H1 (cell line): ENCODE data around the gene ANO6. TPM values are rescaled to one million over a fixed set of nuclear protein-coding genes. Genes with fewer than 3 reads are reported as not detected.

Source experiments
- EZH2 ChIP-seq: fragments of 200-600 bp; sonication (generic); IDR thresholded peaks from 2 replicates; pipeline ENCODE4 v1.7.1; 2012; ENCODE audit warnings: low read depth, mild to moderate bottlenecking, moderate library complexity, low read length, inconsistent platforms; ENCODE audit not compliant: severe bottlenecking
- JUN ChIP-seq: IDR thresholded peaks from 2 replicates; pipeline ENCODE4 v1.6.1; 2011; ENCODE audit warnings: low read depth, mild to moderate bottlenecking, improper control_type of control experiment, low read length
- polyA plus RNA-seq, 7 experiments: library from polyadenylated mRNA; depleted of rRNA in 3 of 7; stranded (reverse) in 5 of 7; unstranded in 2 of 7; fragments of >200 nt in 5 of 7; fragments of 200-250 nt in 2 of 7; gene quantifications; 1 replicate in 5 of 7; 2 replicates in 1 of 7; 4 replicates in 1 of 7; pipeline versions ENCODE4 v1.2.1 to v1.2.3, GENCODE V29; 2011 to 2013; ENCODE audit warnings: missing spikeins in 2 of 7, mixed read lengths in 2 of 7
- total RNA-seq: library from RNA; stranded (reverse); fragmentation: NEBNext Ultra II Directional; extraction: Animal tissue kit (Norgen Biotek cat#: 25700); gene quantifications from 2 replicates; pipeline ENCODE4 v1.2.1, GENCODE V29; 2021

The ANO6 gene
- total and polyA plus RNA-seq, 2 of the 8 experiments (the other 6 are each of a cell fraction or from before 2014, with no cell fraction given) = 15.1 to 39.7 TPM

GRCh38 chr12:45408729-45409114, 192.8 kb downstream of the ANO6 start (continued):
- TF ChIP-seq EZH2 (no peak), JUN (no peak)
